Loucy (cell line): Measurements from ENCODE around the gene ODC1.

Experiments used
- EZH2phosphoT487 ChIP-seq: fragments of 200-600 bp; IDR thresholded peaks from 2 replicates; pipeline ENCODE4 v1.6.1; 2018; ENCODE audit warnings: antibody characterized with exemption, mild to moderate bottlenecking, moderate library complexity, borderline replicate concordance
- TF ChIP-seq, protein P1 (sequence below): fragments of 200-600 bp; sonication (generic); conservative IDR thresholded peaks from 2 replicates; pipeline ENCODE4 v1.5.1; 2014; ENCODE audit warnings: mild to moderate bottlenecking, antibody characterized with exemption, low read length

DNA sequence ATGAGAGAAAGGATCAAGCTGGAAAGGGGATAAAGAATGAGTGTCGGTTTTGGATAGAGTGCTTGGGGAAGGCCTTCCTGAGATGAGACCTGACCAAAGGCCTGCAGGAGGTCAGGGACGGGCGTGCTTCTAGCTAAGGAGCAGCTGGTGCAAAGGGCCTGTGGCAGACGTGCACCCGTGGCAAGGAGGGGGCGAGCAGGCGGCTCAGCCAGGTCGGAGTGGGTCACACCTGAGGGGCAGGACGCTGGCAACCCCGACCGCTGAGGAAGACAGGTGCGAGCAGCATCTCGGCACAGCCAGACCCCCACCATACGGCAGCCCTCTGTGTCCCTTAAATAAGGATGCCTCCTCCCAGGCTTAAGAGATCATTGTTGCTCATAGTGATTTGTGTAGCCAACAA lies 48.1 kb downstream of the ODC1 start:
- TF ChIP-seq, protein P1, sequence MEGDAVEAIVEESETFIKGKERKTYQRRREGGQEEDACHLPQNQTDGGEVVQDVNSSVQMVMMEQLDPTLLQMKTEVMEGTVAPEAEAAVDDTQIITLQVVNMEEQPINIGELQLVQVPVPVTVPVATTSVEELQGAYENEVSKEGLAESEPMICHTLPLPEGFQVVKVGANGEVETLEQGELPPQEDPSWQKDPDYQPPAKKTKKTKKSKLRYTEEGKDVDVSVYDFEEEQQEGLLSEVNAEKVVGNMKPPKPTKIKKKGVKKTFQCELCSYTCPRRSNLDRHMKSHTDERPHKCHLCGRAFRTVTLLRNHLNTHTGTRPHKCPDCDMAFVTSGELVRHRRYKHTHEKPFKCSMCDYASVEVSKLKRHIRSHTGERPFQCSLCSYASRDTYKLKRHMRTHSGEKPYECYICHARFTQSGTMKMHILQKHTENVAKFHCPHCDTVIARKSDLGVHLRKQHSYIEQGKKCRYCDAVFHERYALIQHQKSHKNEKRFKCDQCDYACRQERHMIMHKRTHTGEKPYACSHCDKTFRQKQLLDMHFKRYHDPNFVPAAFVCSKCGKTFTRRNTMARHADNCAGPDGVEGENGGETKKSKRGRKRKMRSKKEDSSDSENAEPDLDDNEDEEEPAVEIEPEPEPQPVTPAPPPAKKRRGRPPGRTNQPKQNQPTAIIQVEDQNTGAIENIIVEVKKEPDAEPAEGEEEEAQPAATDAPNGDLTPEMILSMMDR: no peak
- TF ChIP-seq EZH2phosphoT487: no peak
